A549 (cell line): Measurements from ENCODE around the gene CCDC85C.

ENCODE experiments used
- CBX2 ChIP-seq: fragments of 200-600 bp; sonication (generic); IDR thresholded peaks from 2 replicates; pipeline ENCODE4 v1.6.1; 2016; ENCODE audit warnings: low read depth, mild to moderate bottlenecking, borderline replicate concordance
- CHD2 ChIP-seq: fragments of 150-350 bp; IDR thresholded peaks from 2 replicates; pipeline ENCODE4 v1.6.1; 2014; ENCODE audit warnings: low read length; ENCODE audit not compliant: partially characterized antibody
- POLR2AphosphoS2 ChIP-seq: conservative IDR thresholded peaks from 2 replicates; pipeline ENCODE4 v1.6.1; 2012; ENCODE audit warnings: low read length, improper control_type of control experiment, inconsistent platforms
- RARB ChIP-seq: fragments of 250-450 bp; sonication (Bioruptor Pico); IDR thresholded peaks from 2 replicates; pipeline ENCODE4 v1.8.0; 2021; ENCODE audit warnings: mild to moderate bottlenecking, moderate library complexity
- ZC3H11A ChIP-seq: fragments of 450-650 bp; IDR thresholded peaks from 2 replicates; pipeline ENCODE4 v1.6.1; 2014; ENCODE audit warnings: antibody characterized with exemption, mild to moderate bottlenecking
- TF ChIP-seq, protein P1 (sequence below): fragments of >200 bp; sonication (Bioruptor Twin); formaldehyde crosslinking; IDR thresholded peaks from 3 replicates; pipeline ENCODE4 v1.5.1; 2016
- TF ChIP-seq, protein P2 (sequence below): fragments of 250-450 bp; sonication (Bioruptor Pico); IDR thresholded peaks from 2 replicates; pipeline ENCODE4 v1.5.0; 2021; ENCODE audit warnings: mild to moderate bottlenecking, moderate library complexity, borderline replicate concordance

DNA sequence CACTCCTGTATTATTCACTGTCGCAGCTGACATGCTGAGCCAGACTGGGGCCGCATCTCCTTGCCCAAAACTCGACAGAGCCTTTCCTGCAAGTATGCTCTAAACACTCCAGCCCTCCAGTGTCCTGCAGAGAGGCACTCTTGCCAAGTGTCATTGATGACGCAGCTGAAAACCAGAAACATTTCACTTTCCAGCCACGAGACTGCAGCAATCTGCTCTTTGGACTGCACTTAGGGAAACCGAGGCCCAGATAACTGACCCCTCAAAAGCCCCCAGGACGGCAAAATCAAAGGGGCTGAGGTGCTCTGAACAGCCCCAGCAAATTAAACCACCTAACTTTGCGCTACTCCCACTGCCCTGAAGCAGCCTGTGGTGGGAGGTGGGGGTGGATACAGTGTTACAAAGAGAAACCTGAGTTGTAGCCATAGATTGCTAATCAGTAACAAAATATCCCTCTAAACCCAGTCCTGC, 2.6 kb downstream of the CCDC85C start:
- TF ChIP-seq POLR2AphosphoS2 (no peak), ZC3H11A (no peak), RARB (CRISPR knock-in tag) (no peak), CBX2 (no peak), CHD2 (no peak)
- TF ChIP-seq, protein P1, sequence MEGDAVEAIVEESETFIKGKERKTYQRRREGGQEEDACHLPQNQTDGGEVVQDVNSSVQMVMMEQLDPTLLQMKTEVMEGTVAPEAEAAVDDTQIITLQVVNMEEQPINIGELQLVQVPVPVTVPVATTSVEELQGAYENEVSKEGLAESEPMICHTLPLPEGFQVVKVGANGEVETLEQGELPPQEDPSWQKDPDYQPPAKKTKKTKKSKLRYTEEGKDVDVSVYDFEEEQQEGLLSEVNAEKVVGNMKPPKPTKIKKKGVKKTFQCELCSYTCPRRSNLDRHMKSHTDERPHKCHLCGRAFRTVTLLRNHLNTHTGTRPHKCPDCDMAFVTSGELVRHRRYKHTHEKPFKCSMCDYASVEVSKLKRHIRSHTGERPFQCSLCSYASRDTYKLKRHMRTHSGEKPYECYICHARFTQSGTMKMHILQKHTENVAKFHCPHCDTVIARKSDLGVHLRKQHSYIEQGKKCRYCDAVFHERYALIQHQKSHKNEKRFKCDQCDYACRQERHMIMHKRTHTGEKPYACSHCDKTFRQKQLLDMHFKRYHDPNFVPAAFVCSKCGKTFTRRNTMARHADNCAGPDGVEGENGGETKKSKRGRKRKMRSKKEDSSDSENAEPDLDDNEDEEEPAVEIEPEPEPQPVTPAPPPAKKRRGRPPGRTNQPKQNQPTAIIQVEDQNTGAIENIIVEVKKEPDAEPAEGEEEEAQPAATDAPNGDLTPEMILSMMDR = no peak
- TF ChIP-seq, protein P2, sequence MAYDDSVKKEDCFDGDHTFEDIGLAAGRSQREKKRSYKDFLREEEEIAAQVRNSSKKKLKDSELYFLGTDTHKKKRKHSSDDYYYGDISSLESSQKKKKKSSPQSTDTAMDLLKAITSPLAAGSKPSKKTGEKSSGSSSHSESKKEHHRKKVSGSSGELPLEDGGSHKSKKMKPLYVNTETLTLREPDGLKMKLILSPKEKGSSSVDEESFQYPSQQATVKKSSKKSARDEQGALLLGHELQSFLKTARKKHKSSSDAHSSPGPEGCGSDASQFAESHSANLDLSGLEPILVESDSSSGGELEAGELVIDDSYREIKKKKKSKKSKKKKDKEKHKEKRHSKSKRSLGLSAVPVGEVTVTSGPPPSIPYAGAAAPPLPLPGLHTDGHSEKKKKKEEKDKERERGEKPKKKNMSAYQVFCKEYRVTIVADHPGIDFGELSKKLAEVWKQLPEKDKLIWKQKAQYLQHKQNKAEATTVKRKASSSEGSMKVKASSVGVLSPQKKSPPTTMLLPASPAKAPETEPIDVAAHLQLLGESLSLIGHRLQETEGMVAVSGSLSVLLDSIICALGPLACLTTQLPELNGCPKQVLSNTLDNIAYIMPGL (CRISPR knock-in tag) = no peak
